Measurements from ENCODE around the gene IL17B. TPM values are rescaled to one million over a fixed set of nuclear protein-coding genes. Genes with fewer than 3 reads are reported as not detected.

Gene IL17B
- total RNA-seq, 2 donors from 2014 or later = not detected

- Histone ChIP-seq H3K9me3 (ENCODE audit: control insufficient read depth, low read length) (no peaks in the 10 kb centered on the region), H3K9ac (ENCODE audit: extremely low read depth, low read length, poor library complexity, severe bottlenecking) (no peak overlapping the region), H3K4me1 (ENCODE audit: control insufficient read depth, insufficient read depth, low read length) (no peaks in the 10 kb centered on the region), H3K27ac (ENCODE audit: low read depth, low read length) (no peak overlapping the region), H3K27me3 (ENCODE audit: control insufficient read depth, insufficient read depth, low read length, poor library complexity, severe bottlenecking) (peaks cover under 1% of the 10 kb centered on the region), H3K36me3 (ENCODE audit: control insufficient read depth, insufficient read depth, low read length) (no peaks in the 10 kb centered on the region), H3K4me3 (ENCODE audit: low read length) (no peak overlapping the region)
- no peak for DNase-seq
- WGBS, 2 experiments (ENCODE audit: insufficient coverage in 1 of 2, insufficient read length in 1 of 2) = 91% methylated on average over 4 of the region's 4 CpGs; no CpG with 5 or more reads in 1 of the 2 experiments
- Mint-ChIP-seq H3K27me3 (ENCODE audit: insufficient read depth) (peaks cover 17% of the 10 kb centered on the region), H3K4me3 (no peak overlapping the region), H3K4me1 (no peaks in the 10 kb centered on the region), H3K27ac (no peak overlapping the region), H3K9me3 (no peaks in the 10 kb centered on the region), H3K36me3 (ENCODE audit: low read depth) (no peaks in the 10 kb centered on the region)
- no peak for TF ChIP-seq CTCF (conservative IDR thresholded peaks at IDR 0.05)
Measured at GRCh38 chr5:149337736-149338135, 41.4 kb downstream of the IL17B start.

- Histone ChIP-seq H3K27ac (ENCODE audit: low read depth, low read length) (no peak overlapping the region), H3K27me3 (ENCODE audit: control insufficient read depth, insufficient read depth, low read length, poor library complexity, severe bottlenecking) (no peaks in the 10 kb centered on the region), H3K36me3 (ENCODE audit: control insufficient read depth, insufficient read depth, low read length) (no peaks in the 10 kb centered on the region), H3K4me1 (ENCODE audit: control insufficient read depth, insufficient read depth, low read length) (no peaks in the 10 kb centered on the region), H3K4me3 (ENCODE audit: low read length) (no peak overlapping the region), H3K9ac (ENCODE audit: extremely low read depth, low read length, poor library complexity, severe bottlenecking) (no peak overlapping the region), H3K9me3 (ENCODE audit: control insufficient read depth, low read length) (no peaks in the 10 kb centered on the region)
- no peak overlapping the region for H3K27ac Mint-ChIP-seq
- peaks cover 8% of the 10 kb centered on the region for H3K27me3 Mint-ChIP-seq (ENCODE audit: insufficient read depth)
- TF ChIP-seq CTCF (conservative IDR thresholded peaks at IDR 0.05) = no peak
- no peaks in the 10 kb centered on the region for H3K9me3 Mint-ChIP-seq
- 86 to 100% methylated on average over 1 to 2 of the region's 2 CpGs for WGBS, 2 experiments (ENCODE audit: insufficient coverage in 1 of 2, insufficient read length in 1 of 2)
- no peak overlapping the region for H3K4me3 Mint-ChIP-seq
- no peaks in the 10 kb centered on the region for H3K4me1 Mint-ChIP-seq
- H3K36me3 Mint-ChIP-seq (ENCODE audit: low read depth) = no peaks in the 10 kb centered on the region
- no peak for DNase-seq
Measured at GRCh38 chr5:149333711-149334443, 45.2 kb downstream of the IL17B start.

- Mint-ChIP-seq H3K36me3 (ENCODE audit: low read depth) (no peaks in the 10 kb centered on the region), H3K4me1 (no peaks in the 10 kb centered on the region), H3K27me3 (ENCODE audit: insufficient read depth) (peaks cover 2% of the 10 kb centered on the region), H3K27ac (no peak overlapping the region), H3K9me3 (no peaks in the 10 kb centered on the region), H3K4me3 (no peak overlapping the region)
- Histone ChIP-seq H3K27me3 (ENCODE audit: control insufficient read depth, insufficient read depth, low read length, poor library complexity, severe bottlenecking) (no peaks in the 10 kb centered on the region), H3K36me3 (ENCODE audit: control insufficient read depth, insufficient read depth, low read length) (no peaks in the 10 kb centered on the region), H3K4me3 (ENCODE audit: low read length) (no peak overlapping the region), H3K27ac (ENCODE audit: low read depth, low read length) (no peak overlapping the region), H3K4me1 (ENCODE audit: control insufficient read depth, insufficient read depth, low read length) (no peaks in the 10 kb centered on the region), H3K9ac (ENCODE audit: extremely low read depth, low read length, poor library complexity, severe bottlenecking) (no peak overlapping the region), H3K9me3 (ENCODE audit: control insufficient read depth, low read length) (no peaks in the 10 kb centered on the region)
- DNase-seq = no peak
- no peak for TF ChIP-seq CTCF (conservative IDR thresholded peaks at IDR 0.05)
- WGBS, 2 experiments (ENCODE audit: insufficient coverage in 1 of 2, insufficient read length in 1 of 2) = 95 to 97% methylated on average over 4 to 5 of the region's 5 CpGs
Measured at GRCh38 chr5:149328177-149328576, 50.9 kb downstream of the IL17B start.

Data from endodermal cell (in vitro differentiated cells).